Erythroblast (primary cell): ENCODE measurements around the gene FRMPD2.

ENCODE experiments used
- GATA1 ChIP-seq: IDR thresholded peaks from 2 replicates; pipeline ENCODE4 v1.6.1; 2011; ENCODE audit warnings: low read depth, mild to moderate bottlenecking, control low read depth, low read length, moderate library complexity
- POLR2A ChIP-seq: IDR thresholded peaks from 2 replicates; pipeline ENCODE4 v1.6.1; 2011; ENCODE audit warnings: mild to moderate bottlenecking, low read length

DNA sequence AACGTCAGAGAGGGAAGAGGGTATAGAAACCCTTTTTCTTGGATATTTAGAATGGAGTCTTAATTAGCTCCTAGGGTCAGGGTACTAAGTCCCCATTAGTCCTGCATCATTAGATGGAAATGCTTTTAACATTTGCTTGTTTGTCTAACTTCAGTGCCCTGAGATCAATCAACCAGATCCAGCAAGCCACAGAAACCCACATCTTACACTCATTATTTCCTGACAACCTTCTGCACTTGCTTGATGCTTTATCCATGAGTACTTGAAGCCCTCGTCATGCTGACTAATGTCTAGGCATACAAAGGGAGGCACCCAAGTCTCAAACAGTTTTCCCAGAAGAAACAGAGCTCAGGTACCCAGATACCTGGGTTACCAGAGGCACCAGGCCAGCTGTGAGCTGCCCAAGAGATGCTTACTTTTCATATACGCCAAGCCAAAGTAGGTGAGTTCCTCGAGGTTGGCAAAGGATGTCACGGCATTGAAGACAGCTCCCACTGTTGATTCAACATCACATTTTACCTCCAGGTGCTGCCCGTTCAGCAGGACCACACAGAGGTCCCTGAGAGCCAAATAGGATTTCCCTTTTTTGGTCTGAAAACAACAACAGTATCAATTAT lies 42.7 kb downstream of the FRMPD2 start:
- TF ChIP-seq POLR2A: no peak
- no peak for TF ChIP-seq GATA1
